C1 segment of cervical spinal cord (tissue), 14 donors: ENCODE measurements around the gene PRKAR1A.
"Not testable (repeated sequence)": the region's sequence is repeated elsewhere in the genome, so short reads cannot be mapped to it uniquely, and the experiment has no call there.

Source experiments
- DNase-seq, 14 donors: peaks; one replicate each; lab custom pipeline; 2025; lab: John Stamatoyannopoulos, UW

The PRKAR1A gene

GRCh38 chr17:68511254-68511670 lies 968 bp upstream of the PRKAR1A start:
- peak in 2 of 14 donors; percentile 72 to 76 for DNase-seq

GRCh38 chr17:68511671-68512246 lies 471 bp upstream of the PRKAR1A start:
- DNase-seq: peak; percentile 72 to 95 (median 89)

GRCh38 chr17:68512960-68513474 lies 787 bp downstream of the PRKAR1A start:
- DNase-seq: peak in 5 of 14 donors; percentile 29 to 67 (median 54)

- no peak for DNase-seq
Observed at GRCh38 chr17:68513932-68514331, 1.7 kb downstream of the PRKAR1A start.

GRCh38 chr17:68514831-68515635 lies 2.8 kb downstream of the PRKAR1A start:
- DNase-seq: peak in 1 of 14 donors; percentile 3

- no peak for DNase-seq
Observed at GRCh38 chr17:68516732-68517131, 4.5 kb downstream of the PRKAR1A start.

GRCh38 chr17:68517605-68518004 lies 5.4 kb downstream of the PRKAR1A start:
- DNase-seq: not testable (repeated sequence)

- no peak for DNase-seq
Observed at GRCh38 chr17:68518063-68518815, 6.0 kb downstream of the PRKAR1A start.

- not testable (repeated sequence) for DNase-seq
Observed at GRCh38 chr17:68519051-68519450, 6.8 kb downstream of the PRKAR1A start.

- DNase-seq: peak in 1 of 14 donors; percentile 7
Observed at GRCh38 chr17:68519911-68520310, 7.7 kb downstream of the PRKAR1A start.

- no peak for DNase-seq
Observed at GRCh38 chr17:68522266-68522665, 10.0 kb downstream of the PRKAR1A start.

GRCh38 chr17:68526548-68526947 lies 14.3 kb downstream of the PRKAR1A start:
- DNase-seq: no peak

- DNase-seq: no peak
Observed at GRCh38 chr17:68527314-68527713, 15.1 kb downstream of the PRKAR1A start.

- DNase-seq: no peak
Observed at GRCh38 chr17:68531252-68531651, 19.0 kb downstream of the PRKAR1A start.

- no peak for DNase-seq
Observed at GRCh38 chr17:68532826-68533225, 20.6 kb downstream of the PRKAR1A start.

GRCh38 chr17:68533887-68534694 lies 21.9 kb downstream of the PRKAR1A start:
- DNase-seq: no peak

GRCh38 chr17:68534695-68535088 lies 22.5 kb downstream of the PRKAR1A start:
- DNase-seq: no peak

- no peak for DNase-seq
Observed at GRCh38 chr17:68535922-68536321, 23.7 kb downstream of the PRKAR1A start.

GRCh38 chr17:68539548-68540467 lies 27.6 kb downstream of the PRKAR1A start:
- peak in 2 of 14 donors; percentile 8 to 10 for DNase-seq

GRCh38 chr17:68540981-68541380 lies 28.8 kb downstream of the PRKAR1A start:
- no peak for DNase-seq
